Upper lobe of left lung (tissue), 4 donors: Measurements from ENCODE around the gene SNTG2.

ENCODE experiments used
- CTCF ChIP-seq, 6 experiments: fragments of 450-650 bp in 4 of 6; fragments of 200-600 bp in 2 of 6; sonication (generic) in 2 of 6; IDR thresholded peaks; one replicate each; pipeline ENCODE4 v1.5.1; 2016 to 2019; ENCODE audit warnings: antibody characterized with exemption in 6 of 6
- POLR2AphosphoS5 ChIP-seq, 2 donors: sonication (generic); formaldehyde crosslinking; IDR thresholded peaks; one replicate each; pipeline ENCODE4 v1.5.1; 2017; ENCODE audit warnings: antibody characterized with exemption in 2 of 2

DNA sequence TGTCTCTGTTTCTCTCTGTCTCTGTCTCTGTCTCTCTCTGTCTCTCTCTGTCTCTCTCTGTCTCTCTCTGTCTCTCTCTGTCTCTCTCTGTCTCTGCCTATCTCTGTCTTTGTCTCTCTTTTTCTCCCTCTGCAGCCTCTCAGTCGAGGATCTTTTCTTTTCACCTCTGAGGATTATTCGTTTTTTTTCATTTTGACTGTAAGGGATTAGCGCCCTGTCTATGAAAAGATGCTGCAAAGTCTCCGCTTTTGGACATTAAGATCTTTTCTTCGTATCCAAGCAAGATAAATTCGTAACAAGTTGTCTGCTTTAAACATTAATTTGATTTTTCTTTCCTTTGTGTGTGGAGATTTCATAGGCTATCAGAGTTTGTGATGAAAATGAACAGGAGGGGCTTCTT is 271.4 kb downstream of the SNTG2 start:
- no peak for TF ChIP-seq CTCF (IDR thresholded peaks at IDR 0.05)
- TF ChIP-seq POLR2AphosphoS5 (IDR thresholded peaks at IDR 0.05) = no peak
